ENCODE data around the gene GRK2.

Gene GRK2

GRCh38 chr11:67238894-67239782 is 27.1 kb upstream of the GRK2 start:
- peak overlapping the region; percentile 90 for H3K27ac ChIP-seq
- CTCF ChIA-PET = interaction anchor here (0.6 to 1.3 kb wide), 4 partner anchors 13 to 153 kb away, joined by 3 read pairs; no protein-coding TSS in a partner anchor
- POLR2A ChIA-PET (ENCODE audit: low non-redundant PET) = interaction anchor here (0.5 to 1.2 kb wide), 8 partner anchors 8 to 377 kb away, joined by 3 to 8 read pairs (median 5); partner anchors contain the start of gene ANKRD13D
- no peak for DNase-seq (ENCODE audit: low spot score)
- TF ChIP-seq CTCF (conservative IDR thresholded peaks at IDR 0.05; ENCODE audit: low read depth) = no peak

- H3K27ac ChIP-seq = peak overlapping the region; percentile 90
- DNase-seq (ENCODE audit: low spot score) = peak; percentile 95
- no peak for TF ChIP-seq CTCF (conservative IDR thresholded peaks at IDR 0.05; ENCODE audit: low read depth)
- ChIA-PET POLR2A (ENCODE audit: low non-redundant PET) (interaction anchor here (0.5 to 1.2 kb wide), 7 partner anchors 8 to 377 kb away, joined by 3 to 6 read pairs (median 5); partner anchors contain the start of gene ANKRD13D), CTCF (interaction anchor here (0.6 to 1.3 kb wide), 3 partner anchors 14 to 78 kb away, joined by 3 to 8 read pairs (median 3); no protein-coding TSS in a partner anchor)
Measured at GRCh38 chr11:67239783-67240575, 26.3 kb upstream of the GRK2 start.

- H3K27ac ChIP-seq = peak overlapping the region; percentile 90
- TF ChIP-seq CTCF (conservative IDR thresholded peaks at IDR 0.05; ENCODE audit: low read depth) = no peak
- DNase-seq (ENCODE audit: low spot score) = peak; percentile 73
- CTCF ChIA-PET = interaction anchor here (1.3 kb wide), 1 partner anchor 13 kb away, joined by 3 read pairs; no protein-coding TSS in a partner anchor
- POLR2A ChIA-PET (ENCODE audit: low non-redundant PET) = no interaction called here
Measured at GRCh38 chr11:67240576-67241389, 25.5 kb upstream of the GRK2 start.

GRCh38 chr11:67242548-67242947 is 23.7 kb upstream of the GRK2 start:
- no peak for DNase-seq (ENCODE audit: low spot score)
- ChIA-PET CTCF (no interaction called here), POLR2A (ENCODE audit: low non-redundant PET) (no interaction called here)
- H3K27ac ChIP-seq = peak overlapping the region; percentile 36; the same call in 1 of the 2 replicates
- no peak for TF ChIP-seq CTCF (conservative IDR thresholded peaks at IDR 0.05; ENCODE audit: low read depth)

GRCh38 chr11:67243051-67243450 is 23.2 kb upstream of the GRK2 start:
- DNase-seq (ENCODE audit: low spot score) = no peak
- CTCF ChIA-PET = no interaction called here
- POLR2A ChIA-PET (ENCODE audit: low non-redundant PET) = no interaction called here
- no peak overlapping the region for H3K27ac ChIP-seq
- no peak for TF ChIP-seq CTCF (conservative IDR thresholded peaks at IDR 0.05; ENCODE audit: low read depth)

Measured in RWPE1 (cell line).